Retinal pigment epithelial cell (primary cell): Measurements from ENCODE around the gene SECTM1.

Experiments
- DNase-seq: peaks from one replicate; pipeline ENCODE4 v3.0.0-alpha.2; 2010; ENCODE audit warnings: low read depth
- H3K4me3 ChIP-seq: 2 replicates; pipeline ENCODE4 v1.5.1; 2011; ENCODE audit warnings: mild to moderate bottlenecking, low read length, control low read depth, moderate library complexity
- CTCF ChIP-seq: conservative IDR thresholded peaks from 2 replicates; pipeline ENCODE4 v1.5.1; 2011; ENCODE audit warnings: low read depth, low read length, control low read depth, inconsistent platforms

The SECTM1 gene

GRCh38 chr17:82272495-82273326 lies 60.9 kb downstream of the SECTM1 start:
- peak overlapping the region; percentile 87 for H3K4me3 ChIP-seq
- no peak for TF ChIP-seq CTCF
- DNase-seq: no peak

- no peak for TF ChIP-seq CTCF
- peak overlapping the region; percentile 87 for H3K4me3 ChIP-seq
These were observed 62.2 kb downstream of the SECTM1 start for GRCh38 chr17:82271401-82271800.

More at GRCh38 chr17:82271401-82271800, 62.2 kb downstream of the SECTM1 start:
- no peak for DNase-seq
